Measurements from ENCODE around the gene NRXN3. TPM values are rescaled to one million over a fixed set of nuclear protein-coding genes. Genes with fewer than 3 reads are reported as not detected.

Gene NRXN3
- total and polyA plus RNA-seq, 2 donors (not counting 1 experiment from before 2014, with no cell fraction given): not detected

DNA sequence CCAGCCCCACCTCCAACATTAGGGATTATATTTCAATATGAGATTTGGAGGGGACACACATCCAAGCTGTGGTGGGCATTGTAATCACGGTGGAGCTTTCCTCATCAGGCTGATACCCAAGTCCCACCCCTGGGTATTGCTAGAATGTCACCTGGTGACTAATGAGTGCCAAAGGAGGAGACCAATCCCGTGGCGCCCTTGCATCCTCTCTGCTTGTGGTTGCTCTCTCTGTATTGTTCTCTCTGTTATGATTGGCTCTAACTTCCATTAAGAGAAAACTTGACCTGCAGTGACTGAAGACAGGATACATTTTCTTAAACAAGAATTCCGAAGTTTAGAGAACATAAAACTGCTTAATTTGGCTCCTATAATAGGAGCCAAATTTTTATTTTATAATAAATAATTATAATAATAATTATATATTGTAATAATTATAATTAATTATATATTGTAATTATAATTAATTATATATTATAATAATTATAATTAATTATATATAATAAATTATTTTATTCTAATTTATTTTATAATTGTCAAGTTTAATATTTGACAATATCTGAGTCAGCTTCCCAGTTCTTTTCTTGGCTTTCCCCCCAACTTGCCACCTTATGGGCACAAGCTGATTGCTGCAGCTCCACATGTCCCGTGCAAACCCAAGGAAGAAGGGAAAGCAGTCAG is 1621.0 kb downstream of the NRXN3 start:
- Histone ChIP-seq H3K36me3 (replicated peaks in 1 of 2; ENCODE audit: control extremely low read depth in 1 of 2, control insufficient read depth in 1 of 2, extremely low read depth in 1 of 2, insufficient read depth in 2 of 2, low read length in 1 of 2) (no peaks in the 10 kb centered on the region), H3K4me3 (ENCODE audit: control extremely low read depth in 1 of 5, extremely low read depth in 1 of 5, insufficient read depth in 1 of 5, low read depth in 2 of 5, low read length in 4 of 5) (no peak overlapping the region), H3K27ac (ENCODE audit: low read length in 2 of 2) (no peak overlapping the region), H3K4me2 (replicated peaks; ENCODE audit: low read depth, low read length, poor library complexity, severe bottlenecking) (no peak overlapping the region), H3K27me3 (replicated peaks in 1 of 4; ENCODE audit: control extremely low read depth in 1 of 4, control insufficient read depth in 3 of 4, insufficient read depth in 4 of 4, low read length in 3 of 4) (no peaks in the 10 kb centered on the region), H3K4me1 (ENCODE audit: control insufficient read depth in 2 of 2, insufficient read depth in 2 of 2, low read length in 2 of 2) (no peaks in the 10 kb centered on the region), H3K9ac (ENCODE audit: low read length) (no peak overlapping the region), H4K20me1 (ENCODE audit: control insufficient read depth, insufficient read depth, low read length, poor library complexity, severe bottlenecking) (no peaks in the 10 kb centered on the region), H3K79me2 (ENCODE audit: control insufficient read depth, insufficient read depth, low read length) (no peaks in the 10 kb centered on the region), H2AFZ (ENCODE audit: insufficient read depth, low read depth, low read length, poor library complexity, severe bottlenecking) (no peak overlapping the region), H3K9me3 (ENCODE audit: control extremely low read depth in 1 of 3, control insufficient read depth in 2 of 3, insufficient read depth in 1 of 3, low read length in 2 of 3) (peaks cover 0 to 11% (median 0%) of the 10 kb centered on the region in 3 donors)
- Mint-ChIP-seq H3K4me1 (no peaks in the 10 kb centered on the region), H3K4me3 (no peak overlapping the region), H3K27ac (no peak overlapping the region), H3K27me3 (no peaks in the 10 kb centered on the region), H3K9me3 (ENCODE audit: insufficient read depth) (peaks cover 3% of the 10 kb centered on the region)
- 81% methylated on average over 3 of the region's 5 CpGs for WGBS (ENCODE audit: insufficient coverage)
- no peak for TF ChIP-seq EZH2 (IDR thresholded peaks at IDR 0.05; ENCODE audit: borderline replicate concordance, insufficient read depth, low read depth, low read length, poor library complexity, severe bottlenecking)
- TF ChIP-seq, protein P1, sequence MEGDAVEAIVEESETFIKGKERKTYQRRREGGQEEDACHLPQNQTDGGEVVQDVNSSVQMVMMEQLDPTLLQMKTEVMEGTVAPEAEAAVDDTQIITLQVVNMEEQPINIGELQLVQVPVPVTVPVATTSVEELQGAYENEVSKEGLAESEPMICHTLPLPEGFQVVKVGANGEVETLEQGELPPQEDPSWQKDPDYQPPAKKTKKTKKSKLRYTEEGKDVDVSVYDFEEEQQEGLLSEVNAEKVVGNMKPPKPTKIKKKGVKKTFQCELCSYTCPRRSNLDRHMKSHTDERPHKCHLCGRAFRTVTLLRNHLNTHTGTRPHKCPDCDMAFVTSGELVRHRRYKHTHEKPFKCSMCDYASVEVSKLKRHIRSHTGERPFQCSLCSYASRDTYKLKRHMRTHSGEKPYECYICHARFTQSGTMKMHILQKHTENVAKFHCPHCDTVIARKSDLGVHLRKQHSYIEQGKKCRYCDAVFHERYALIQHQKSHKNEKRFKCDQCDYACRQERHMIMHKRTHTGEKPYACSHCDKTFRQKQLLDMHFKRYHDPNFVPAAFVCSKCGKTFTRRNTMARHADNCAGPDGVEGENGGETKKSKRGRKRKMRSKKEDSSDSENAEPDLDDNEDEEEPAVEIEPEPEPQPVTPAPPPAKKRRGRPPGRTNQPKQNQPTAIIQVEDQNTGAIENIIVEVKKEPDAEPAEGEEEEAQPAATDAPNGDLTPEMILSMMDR (IDR thresholded peaks at IDR 0.05): no peak
- intact Hi-C loops (cut with micrococcal nuclease): no loop called here
- DNase-seq (no peak), ATAC-seq (ENCODE audit: low read depth) (no peak)
- ChIA-PET POLR2A (no interaction called here), CTCF (no interaction called here)

DNA sequence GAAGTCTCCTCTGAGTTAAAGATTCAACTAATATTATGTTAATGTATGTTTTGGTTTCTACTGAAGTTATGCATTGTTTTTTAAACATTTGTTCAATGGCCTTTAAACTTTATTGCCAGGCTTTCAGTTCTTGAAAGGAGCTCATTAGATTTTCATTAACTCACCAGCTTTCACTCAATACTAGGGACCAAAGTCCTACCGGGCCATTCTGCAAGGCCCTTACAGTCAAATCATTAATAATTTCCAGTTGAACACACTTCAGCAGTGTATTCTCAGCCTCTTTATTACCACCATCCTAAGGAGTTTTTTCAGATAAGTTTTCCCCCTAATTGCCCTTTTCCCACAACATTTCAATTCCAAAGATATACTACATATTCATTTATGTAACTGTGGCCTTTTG is 1631.9 kb downstream of the NRXN3 start:
- no peak overlapping the region for H3K9ac ChIP-seq (ENCODE audit: low read length)
- WGBS (ENCODE audit: insufficient coverage): no CpG with 5 or more reads among the region's 1 CpG
- H3K9me3 Mint-ChIP-seq (ENCODE audit: insufficient read depth): peaks cover 3% of the 10 kb centered on the region
- H3K27ac ChIP-seq (ENCODE audit: low read length in 2 of 2): no peak overlapping the region
- H2AFZ ChIP-seq (ENCODE audit: insufficient read depth, low read depth, low read length, poor library complexity, severe bottlenecking): no peak overlapping the region
- H3K4me3 ChIP-seq (ENCODE audit: control extremely low read depth in 1 of 5, extremely low read depth in 1 of 5, insufficient read depth in 1 of 5, low read depth in 2 of 5, low read length in 4 of 5): no peak overlapping the region
- no peak for DNase-seq
- no peak overlapping the region for H3K27ac Mint-ChIP-seq
- H3K27me3 Mint-ChIP-seq: no peaks in the 10 kb centered on the region
- peaks cover 0 to 1% (median 0%) of the 10 kb centered on the region in 3 donors for H3K9me3 ChIP-seq (ENCODE audit: control extremely low read depth in 1 of 3, control insufficient read depth in 2 of 3, insufficient read depth in 1 of 3, low read length in 2 of 3)
- ChIA-PET POLR2A (no interaction called here), CTCF (no interaction called here)
- H3K36me3 ChIP-seq (replicated peaks in 1 of 2; ENCODE audit: control extremely low read depth in 1 of 2, control insufficient read depth in 1 of 2, extremely low read depth in 1 of 2, insufficient read depth in 2 of 2, low read length in 1 of 2): no peaks in the 10 kb centered on the region
- no peaks in the 10 kb centered on the region for H4K20me1 ChIP-seq (ENCODE audit: control insufficient read depth, insufficient read depth, low read length, poor library complexity, severe bottlenecking)
- H3K4me2 ChIP-seq (replicated peaks; ENCODE audit: low read depth, low read length, poor library complexity, severe bottlenecking): no peak overlapping the region
- no peak overlapping the region for H3K4me3 Mint-ChIP-seq
- H3K4me1 Mint-ChIP-seq: no peaks in the 10 kb centered on the region
- ATAC-seq (ENCODE audit: low read depth): no peak
- TF ChIP-seq, protein P1 (IDR thresholded peaks at IDR 0.05): no peak
- no peak for TF ChIP-seq EZH2 (IDR thresholded peaks at IDR 0.05; ENCODE audit: borderline replicate concordance, insufficient read depth, low read depth, low read length, poor library complexity, severe bottlenecking)
- intact Hi-C loops (cut with micrococcal nuclease): no loop called here
- H3K27me3 ChIP-seq (replicated peaks in 1 of 4; ENCODE audit: control extremely low read depth in 1 of 4, control insufficient read depth in 3 of 4, insufficient read depth in 4 of 4, low read length in 3 of 4): no peaks in the 10 kb centered on the region
- H3K79me2 ChIP-seq (ENCODE audit: control insufficient read depth, insufficient read depth, low read length): no peaks in the 10 kb centered on the region
- no peaks in the 10 kb centered on the region for H3K4me1 ChIP-seq (ENCODE audit: control insufficient read depth in 2 of 2, insufficient read depth in 2 of 2, low read length in 2 of 2)
